IPS-15b (cell line): Measurements from ENCODE around the gene SMIM5.

Experiments
- H3K27me3 ChIP-seq: one replicate; pipeline ENCODE4 v1.6.1; 2013; ENCODE audit warnings: low read length; ENCODE audit not compliant: control insufficient read depth, insufficient read depth
- H3K36me3 ChIP-seq: one replicate; pipeline ENCODE4 v1.6.1; 2013; ENCODE audit warnings: low read length; ENCODE audit not compliant: control insufficient read depth, insufficient read depth
- H3K4me1 ChIP-seq: one replicate; pipeline ENCODE4 v1.6.1; 2013; ENCODE audit warnings: mild to moderate bottlenecking, low read length; ENCODE audit not compliant: control insufficient read depth, insufficient read depth
- H3K4me3 ChIP-seq: one replicate; pipeline ENCODE4 v1.5.1; 2013; ENCODE audit warnings: low read depth, low read length
- H3K9ac ChIP-seq: one replicate; pipeline ENCODE4 v1.6.1; 2013; ENCODE audit warnings: low read depth, mild to moderate bottlenecking, low read length
- H3K9me3 ChIP-seq: one replicate; pipeline ENCODE4 v1.6.1; 2013; ENCODE audit warnings: mild to moderate bottlenecking, low read length; ENCODE audit not compliant: control insufficient read depth, insufficient read depth

Gene SMIM5

GRCh38 chr17:75665981-75666380 lies 32.7 kb downstream of the SMIM5 start:
- no peak overlapping the region for H3K9ac ChIP-seq
- peaks cover 29% of the 10 kb centered on the region for H3K36me3 ChIP-seq

GRCh38 chr17:75666959-75667790 lies 33.9 kb downstream of the SMIM5 start, which contains the start of the genes RECQL5 and SAP30BP:
RECQL5 (minus strand) TSS chr17:75667154; CDS start chr17:75666557, 597 bp downstream.
SAP30BP (plus strand) TSS chr17:75667338; CDS start chr17:75667373, 35 bp downstream.
- no peaks in the 10 kb centered on the region for H3K9me3 ChIP-seq
- peaks cover 28% of the 10 kb centered on the region for H3K36me3 ChIP-seq
- H3K4me3 ChIP-seq: peak within 1 kb of the TSS; percentile 100

More at GRCh38 chr17:75665981-75666380, 32.7 kb downstream of the SMIM5 start:
- no peaks in the 10 kb centered on the region for H3K9me3 ChIP-seq
- peak overlapping the region; percentile 100 for H3K4me3 ChIP-seq
- peaks cover 3% of the 10 kb centered on the region for H3K4me1 ChIP-seq
- no peaks in the 10 kb centered on the region for H3K27me3 ChIP-seq

GRCh38 chr17:75667825-75668224 lies 34.6 kb downstream of the SMIM5 start:
- Histone ChIP-seq H3K4me1 (peaks cover 3% of the 10 kb centered on the region), H3K27me3 (no peaks in the 10 kb centered on the region), H3K4me3 (peak overlapping the region; percentile 100), H3K9me3 (no peaks in the 10 kb centered on the region), H3K9ac (peak overlapping the region; percentile 92), H3K36me3 (peaks cover 24% of the 10 kb centered on the region)

More at GRCh38 chr17:75666959-75667790, 33.9 kb downstream of the SMIM5 start, which contains the start of the genes RECQL5 and SAP30BP:
- H3K27me3 ChIP-seq: no peaks in the 10 kb centered on the region
- H3K9ac ChIP-seq: peak within 1 kb of the TSS; percentile 92
- H3K4me1 ChIP-seq: peaks cover 3% of the 10 kb centered on the region

- no peaks in the 10 kb centered on the region for H3K27me3 ChIP-seq
- H3K4me3 ChIP-seq: no peak overlapping the region
- no peaks in the 10 kb centered on the region for H3K9me3 ChIP-seq
- H3K9ac ChIP-seq: no peak overlapping the region
- peaks cover 23% of the 10 kb centered on the region for H3K36me3 ChIP-seq
- H3K4me1 ChIP-seq: peaks cover 3% of the 10 kb centered on the region
These were observed 35.3 kb downstream of the SMIM5 start for GRCh38 chr17:75668489-75668888.

GRCh38 chr17:75670868-75671267 lies 37.6 kb downstream of the SMIM5 start:
- Histone ChIP-seq H3K27me3 (no peaks in the 10 kb centered on the region), H3K9me3 (no peaks in the 10 kb centered on the region), H3K4me1 (peaks cover 3% of the 10 kb centered on the region), H3K9ac (no peak overlapping the region), H3K4me3 (no peak overlapping the region), H3K36me3 (peaks cover 19% of the 10 kb centered on the region)

GRCh38 chr17:75672011-75672410 lies 38.8 kb downstream of the SMIM5 start:
- Histone ChIP-seq H3K4me3 (no peak overlapping the region), H3K9me3 (no peaks in the 10 kb centered on the region), H3K9ac (no peak overlapping the region), H3K27me3 (no peaks in the 10 kb centered on the region), H3K36me3 (peaks cover 19% of the 10 kb centered on the region), H3K4me1 (peaks cover 3% of the 10 kb centered on the region)

GRCh38 chr17:75673487-75673886 lies 40.3 kb downstream of the SMIM5 start:
- H3K9me3 ChIP-seq: no peaks in the 10 kb centered on the region
- H3K4me1 ChIP-seq: no peaks in the 10 kb centered on the region
- no peak overlapping the region for H3K4me3 ChIP-seq
- H3K9ac ChIP-seq: no peak overlapping the region
- no peaks in the 10 kb centered on the region for H3K27me3 ChIP-seq
- H3K36me3 ChIP-seq: peaks cover 19% of the 10 kb centered on the region

GRCh38 chr17:75676461-75676860 lies 43.2 kb downstream of the SMIM5 start:
- no peaks in the 10 kb centered on the region for H3K4me1 ChIP-seq
- H3K9ac ChIP-seq: no peak overlapping the region
- H3K27me3 ChIP-seq: no peaks in the 10 kb centered on the region
- H3K36me3 ChIP-seq: peaks cover 9% of the 10 kb centered on the region
- H3K4me3 ChIP-seq: no peak overlapping the region
- H3K9me3 ChIP-seq: no peaks in the 10 kb centered on the region

GRCh38 chr17:75679706-75680211 lies 46.5 kb downstream of the SMIM5 start:
- H3K36me3 ChIP-seq: peaks cover 4% of the 10 kb centered on the region
- H3K9ac ChIP-seq: no peak overlapping the region
- H3K27me3 ChIP-seq: no peaks in the 10 kb centered on the region
- H3K4me1 ChIP-seq: no peaks in the 10 kb centered on the region
- no peaks in the 10 kb centered on the region for H3K9me3 ChIP-seq
- H3K4me3 ChIP-seq: no peak overlapping the region

GRCh38 chr17:75680431-75680830 lies 47.2 kb downstream of the SMIM5 start:
- H3K9me3 ChIP-seq: no peaks in the 10 kb centered on the region
- no peaks in the 10 kb centered on the region for H3K27me3 ChIP-seq
- H3K4me1 ChIP-seq: no peaks in the 10 kb centered on the region
- peaks cover 4% of the 10 kb centered on the region for H3K36me3 ChIP-seq
- H3K9ac ChIP-seq: no peak overlapping the region
- H3K4me3 ChIP-seq: no peak overlapping the region

GRCh38 chr17:75681289-75681688 lies 48.1 kb downstream of the SMIM5 start:
- H3K4me3 ChIP-seq: no peak overlapping the region
- H3K9me3 ChIP-seq: no peaks in the 10 kb centered on the region
- peaks cover 4% of the 10 kb centered on the region for H3K36me3 ChIP-seq
- H3K27me3 ChIP-seq: no peaks in the 10 kb centered on the region
- H3K9ac ChIP-seq: no peak overlapping the region
- no peaks in the 10 kb centered on the region for H3K4me1 ChIP-seq

- H3K4me1 ChIP-seq: no peaks in the 10 kb centered on the region
- no peaks in the 10 kb centered on the region for H3K9me3 ChIP-seq
- H3K4me3 ChIP-seq: no peak overlapping the region
- no peaks in the 10 kb centered on the region for H3K27me3 ChIP-seq
- H3K9ac ChIP-seq: no peak overlapping the region
- peaks cover 4% of the 10 kb centered on the region for H3K36me3 ChIP-seq
These were observed 50.3 kb downstream of the SMIM5 start for GRCh38 chr17:75683583-75683982.
